HTR-8/SVneo (cell line): ENCODE measurements around the gene CUEDC1.
A peak's percentile ranks its signal among the peaks of the same experiment; 100 is the strongest.

Experiments
- DNase-seq: peaks from one replicate; pipeline ENCODE4 v3.0.0; 2011; ENCODE audit warnings: low spot score, mixed read lengths; ENCODE audit not compliant: insufficient read length
- FAIRE-seq: peaks from 2 replicates; lab custom pipeline; 2011; peaks lifted over from hg19 to GRCh38; lab: Jason Lieb, UNC

Gene CUEDC1, protein sequence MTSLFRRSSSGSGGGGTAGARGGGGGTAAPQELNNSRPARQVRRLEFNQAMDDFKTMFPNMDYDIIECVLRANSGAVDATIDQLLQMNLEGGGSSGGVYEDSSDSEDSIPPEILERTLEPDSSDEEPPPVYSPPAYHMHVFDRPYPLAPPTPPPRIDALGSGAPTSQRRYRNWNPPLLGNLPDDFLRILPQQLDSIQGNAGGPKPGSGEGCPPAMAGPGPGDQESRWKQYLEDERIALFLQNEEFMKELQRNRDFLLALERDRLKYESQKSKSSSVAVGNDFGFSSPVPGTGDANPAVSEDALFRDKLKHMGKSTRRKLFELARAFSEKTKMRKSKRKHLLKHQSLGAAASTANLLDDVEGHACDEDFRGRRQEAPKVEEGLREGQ

DNA sequence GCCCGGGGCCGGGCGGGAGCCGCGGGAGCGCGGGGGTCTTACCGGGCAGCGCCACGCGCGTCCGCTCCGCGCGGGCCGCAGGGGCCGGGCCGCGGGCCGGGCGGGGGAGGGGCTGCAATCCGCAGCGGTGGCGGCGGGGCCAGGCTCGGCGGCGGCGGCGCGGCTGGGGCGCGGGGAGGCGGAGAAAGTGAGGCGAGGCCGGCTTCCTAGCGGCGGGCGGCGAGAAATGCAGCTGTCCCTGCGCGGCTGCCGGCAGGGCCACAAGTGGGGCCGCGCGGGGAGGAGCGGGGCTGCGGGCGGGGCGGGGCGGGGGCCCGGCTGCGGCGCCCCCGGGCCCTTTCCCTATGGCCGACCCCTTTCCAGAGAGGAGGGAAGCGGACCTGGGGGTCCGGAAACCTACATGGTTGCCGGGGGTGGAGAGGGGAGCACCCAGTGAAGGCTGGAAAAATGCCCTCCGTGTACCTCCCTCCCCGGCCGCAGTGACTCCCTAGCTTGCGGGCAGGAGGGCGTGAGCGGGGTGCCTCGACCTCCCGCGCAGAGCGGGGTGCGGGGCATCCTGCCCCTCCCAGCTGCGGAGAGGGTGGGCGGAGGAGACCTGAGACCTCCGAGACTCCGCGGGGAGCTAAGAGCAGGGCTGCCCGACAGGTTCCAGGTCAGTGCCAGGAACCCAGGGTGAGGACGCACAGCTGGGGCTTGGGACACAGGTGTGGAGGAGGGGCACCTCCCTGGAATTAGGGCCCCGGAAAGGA is at the start of gene CUEDC1:
TSS of gene CUEDC1 (minus strand) at position 230 of the 749 bp plus-strand sequence. CDS start 69,848 bp downstream, outside the sequence.
- FAIRE-seq, result peak; percentile 86

GRCh38 chr17:58004060-58004459 is 48.8 kb upstream of the CUEDC1 start:
- no peak for DNase-seq
- no peak for FAIRE-seq

More for the DNA sequence above, at the start of gene CUEDC1:
- DNase-seq, result peak; percentile 79

GRCh38 chr17:58002973-58003372 is 47.8 kb upstream of the CUEDC1 start:
- FAIRE-seq (no peak), DNase-seq (no peak)

- DNase-seq (no peak), FAIRE-seq (no peak)
Measured at GRCh38 chr17:58002154-58002948, 47.1 kb upstream of the CUEDC1 start.

DNA sequence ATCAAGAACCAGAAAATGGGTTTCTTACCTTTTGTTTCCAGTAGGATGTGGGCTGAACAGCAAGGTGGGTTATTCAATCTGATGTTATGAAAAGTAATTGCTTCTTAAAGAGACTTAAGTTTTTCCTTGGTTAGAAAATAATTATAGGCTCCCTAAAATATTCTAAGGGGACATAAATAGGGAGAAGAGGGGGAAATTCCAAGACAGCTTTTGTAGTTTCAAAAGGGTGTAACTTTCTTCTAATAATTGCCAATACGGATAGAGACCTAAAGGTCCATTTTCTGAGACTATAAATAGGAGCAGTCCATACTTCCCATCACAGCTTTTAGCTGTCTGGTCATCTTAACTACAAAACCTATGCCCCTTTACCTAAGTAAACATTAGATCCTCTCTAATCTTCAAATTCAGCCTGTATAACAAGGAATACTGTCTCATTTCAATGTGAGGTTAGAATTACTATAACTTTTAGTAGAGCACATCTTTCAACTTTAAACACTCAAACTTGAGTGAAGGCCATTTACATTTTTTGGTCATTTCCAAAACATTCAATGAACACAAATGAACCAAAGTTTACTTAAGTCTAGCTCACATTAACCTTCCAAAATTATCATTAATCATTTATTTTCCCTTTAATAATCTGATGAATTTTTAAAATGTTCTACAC is 46.4 kb upstream of the CUEDC1 start:
- DNase-seq (no peak), FAIRE-seq (no peak)

GRCh38 chr17:57999496-58000017 is 44.3 kb upstream of the CUEDC1 start:
- FAIRE-seq, result no peak

DNA sequence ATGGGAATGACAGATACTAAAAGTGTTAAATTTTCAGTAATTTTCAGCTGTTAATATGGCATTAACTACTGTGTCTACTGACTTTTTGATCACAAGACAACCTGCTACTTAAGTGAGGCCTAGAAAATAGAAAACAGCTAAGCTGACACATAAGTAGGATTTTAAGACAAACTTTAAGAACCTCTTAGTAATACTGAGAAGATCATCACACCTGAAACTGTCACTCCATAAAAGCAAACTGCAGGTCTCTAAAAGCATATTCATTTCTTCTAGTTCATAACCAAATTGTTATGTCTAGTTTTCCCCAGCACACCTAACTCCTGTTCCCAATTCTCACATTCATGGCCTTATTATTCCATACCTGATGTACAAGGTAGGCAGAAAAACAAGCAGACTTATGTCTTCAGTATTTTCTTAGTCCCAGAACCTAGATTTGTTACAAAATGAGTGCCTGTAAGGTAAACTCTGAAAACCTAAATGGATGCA is 43.8 kb upstream of the CUEDC1 start:
- FAIRE-seq, result no peak
- no peak for DNase-seq

More at GRCh38 chr17:57999496-58000017, 44.3 kb upstream of the CUEDC1 start:
- DNase-seq, result peak; percentile 56

DNA sequence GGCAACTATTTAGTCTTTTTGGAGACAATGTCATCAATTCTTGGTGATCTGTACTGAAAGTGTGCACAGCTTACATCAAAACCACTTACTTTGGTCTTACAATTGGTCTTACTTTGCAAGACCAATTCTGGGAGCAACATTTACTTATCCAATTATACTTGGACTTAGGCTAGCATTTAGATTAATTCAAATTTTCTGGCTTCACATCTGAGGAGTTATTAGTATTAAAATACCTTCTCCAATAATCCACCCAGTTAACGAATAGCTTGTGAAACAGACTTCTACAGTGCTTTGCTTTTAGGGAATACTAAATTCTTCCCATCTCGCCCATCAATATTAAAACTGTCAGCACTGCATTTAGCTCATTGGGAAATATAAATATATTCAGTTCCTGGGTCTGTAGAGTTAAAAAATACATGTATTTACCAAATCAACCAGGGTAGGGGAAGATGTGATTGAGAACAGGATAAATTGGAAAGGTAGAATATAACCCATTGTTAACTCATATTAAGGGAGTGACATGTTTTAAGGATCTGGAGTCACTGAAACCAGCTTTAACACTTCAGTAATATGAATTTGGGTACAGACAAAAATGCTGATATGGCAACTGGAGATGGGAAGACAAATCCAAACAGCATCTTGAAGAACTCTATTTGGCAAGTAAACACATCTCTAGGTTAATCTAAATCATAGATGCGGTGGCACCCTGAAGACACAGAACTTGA is 42.0 kb upstream of the CUEDC1 start:
- FAIRE-seq, result no peak
- DNase-seq, result no peak

DNA sequence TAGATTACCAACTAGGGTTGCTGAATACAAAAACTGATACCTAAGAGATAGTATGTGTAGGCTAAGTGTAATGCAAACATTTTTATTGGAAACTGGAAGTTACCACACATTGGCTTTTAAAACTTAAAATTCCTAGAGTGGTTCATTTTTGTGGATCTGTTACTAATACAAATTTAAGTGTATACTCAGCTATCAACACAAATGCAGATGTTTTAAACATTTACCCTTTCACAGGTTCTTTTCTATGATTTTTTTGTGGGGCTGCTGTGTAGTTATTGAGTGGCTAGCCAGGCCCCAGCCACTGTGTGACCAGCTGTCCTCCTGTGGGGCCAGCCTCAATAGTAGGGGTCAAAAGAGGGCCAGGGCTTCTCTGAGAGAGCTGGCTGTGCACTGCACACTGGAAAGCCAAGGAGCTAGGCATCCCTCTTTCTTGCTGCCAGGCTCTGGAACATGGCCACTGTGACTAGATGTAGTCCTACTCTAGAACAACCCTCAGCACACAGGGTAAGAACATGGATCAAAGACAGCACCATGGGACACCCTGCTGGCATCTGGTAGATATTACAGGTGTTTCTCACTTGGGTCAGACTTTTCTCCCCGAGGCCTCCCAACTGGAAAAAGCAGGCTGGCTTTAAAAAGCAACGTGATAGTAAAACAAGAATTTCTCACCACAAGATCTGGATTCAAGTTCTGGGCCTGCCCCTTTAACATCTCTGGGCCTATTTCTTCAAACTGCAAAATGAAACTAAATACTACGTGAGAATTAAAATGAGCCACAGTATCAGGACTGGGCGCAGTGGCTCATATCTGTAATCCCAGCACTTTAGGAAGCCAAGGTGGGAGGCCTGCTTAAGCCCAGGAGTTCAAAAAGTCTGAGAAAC is 40.1 kb upstream of the CUEDC1 start:
- FAIRE-seq (peak; percentile 69), DNase-seq (peak; percentile 88)

DNA sequence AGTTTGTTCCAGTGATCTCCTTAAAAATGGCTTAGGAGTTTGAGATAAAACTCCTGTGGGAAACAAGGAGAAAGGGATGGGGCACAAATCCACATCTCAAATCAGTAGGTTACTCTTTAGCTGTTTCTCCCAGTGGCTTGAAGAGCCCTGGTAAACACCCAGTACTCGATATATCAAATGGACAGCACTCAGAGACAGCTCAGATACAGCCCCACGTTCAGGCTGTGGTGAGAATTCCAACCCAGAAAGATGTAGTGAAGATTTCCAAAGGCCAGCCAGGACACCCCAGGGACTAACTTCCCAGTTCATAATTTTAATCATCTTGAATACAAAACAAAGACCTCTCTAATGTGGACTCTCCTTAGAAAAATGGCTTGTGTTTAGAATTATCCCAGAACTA is 39.2 kb upstream of the CUEDC1 start:
- DNase-seq (no peak), FAIRE-seq (no peak)

GRCh38 chr17:57993471-57994365 is 38.5 kb upstream of the CUEDC1 start:
- FAIRE-seq (no peak), DNase-seq (no peak)

DNA sequence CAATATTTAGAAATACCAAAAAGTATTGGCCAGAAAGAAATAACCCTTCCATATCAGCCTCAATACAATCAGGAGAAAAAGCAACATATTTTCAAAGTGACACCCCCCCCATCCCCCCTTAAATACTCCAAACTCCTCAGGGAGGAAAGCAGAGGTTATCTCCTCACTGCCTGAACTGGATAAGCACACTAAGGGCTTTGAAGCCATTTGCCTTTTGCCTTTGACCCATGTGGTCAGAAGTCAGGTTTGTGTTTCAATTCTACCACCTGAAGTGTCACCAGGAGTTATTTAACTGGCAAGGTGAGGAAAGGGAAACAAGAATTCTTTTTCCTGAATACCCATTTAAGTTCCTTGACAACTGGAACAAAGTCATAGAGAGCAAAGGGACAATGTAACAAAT is 36.3 kb upstream of the CUEDC1 start:
- DNase-seq, result no peak
- no peak for FAIRE-seq

DNA sequence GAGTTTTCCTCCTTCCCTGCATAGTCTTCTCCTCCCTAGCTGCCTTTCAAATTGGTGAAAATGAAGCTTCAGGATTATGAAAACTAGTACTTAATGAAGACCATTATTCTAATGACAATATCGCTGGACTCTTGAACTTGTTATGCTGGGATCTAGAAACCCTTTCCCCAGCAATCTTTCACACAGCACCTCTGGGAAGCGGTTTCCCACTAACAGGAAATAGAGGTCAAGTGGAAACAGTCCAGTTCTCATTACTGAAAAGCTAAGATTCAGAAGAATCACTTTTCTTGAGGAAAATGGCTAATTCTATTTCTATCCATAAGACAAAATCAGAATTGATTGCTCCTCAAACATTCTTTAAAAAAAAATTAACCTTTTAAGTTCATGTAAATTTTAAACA is 34.8 kb upstream of the CUEDC1 start:
- DNase-seq, result no peak
- FAIRE-seq, result no peak

DNA sequence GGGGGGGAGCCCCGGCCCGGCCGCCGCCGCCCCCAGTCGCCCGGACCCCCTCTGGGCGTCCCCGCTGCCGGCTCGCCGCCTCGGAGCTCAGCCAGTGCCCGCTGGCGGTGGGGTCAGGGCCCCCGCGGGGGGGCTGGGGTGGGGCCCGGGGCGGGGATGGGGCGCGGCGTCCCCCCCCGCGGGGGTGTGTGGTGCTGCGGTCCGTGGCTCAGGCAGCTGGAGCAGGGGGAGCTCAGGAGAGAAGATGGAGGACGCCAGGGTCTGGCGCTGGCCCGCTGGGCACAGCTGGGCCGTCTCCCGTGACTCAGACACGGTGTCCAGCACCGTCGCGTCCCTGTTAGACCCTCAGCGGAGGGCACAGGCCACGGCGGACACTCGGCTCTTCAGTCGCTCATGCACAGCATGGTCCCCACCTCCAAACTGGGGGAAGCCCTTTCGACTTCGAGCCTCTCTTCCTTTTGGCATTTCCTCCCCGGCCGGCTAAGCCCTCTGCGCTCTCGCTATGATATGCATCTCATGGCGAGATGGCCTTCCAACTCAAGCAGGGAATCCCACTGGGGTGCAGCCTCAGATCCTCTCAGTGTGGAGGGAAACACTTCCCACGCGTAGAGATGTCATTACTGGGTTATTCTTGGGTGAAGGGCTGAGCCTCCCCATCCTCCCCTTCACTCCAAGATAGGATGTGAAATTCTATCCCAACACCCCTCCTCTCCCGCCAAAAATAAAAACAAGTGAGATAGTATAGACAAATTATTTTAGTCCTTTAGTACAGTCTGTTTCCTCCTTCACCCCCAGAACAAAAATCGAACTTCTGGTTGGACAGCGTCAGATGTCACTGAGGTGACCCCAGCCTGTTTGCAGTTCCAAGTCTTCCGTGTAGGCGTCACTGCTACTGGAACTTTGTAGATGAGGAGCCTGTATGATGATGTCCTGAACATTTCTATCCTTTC is 33.4 kb upstream of the CUEDC1 start:
- DNase-seq, result peak; percentile 95

DNA sequence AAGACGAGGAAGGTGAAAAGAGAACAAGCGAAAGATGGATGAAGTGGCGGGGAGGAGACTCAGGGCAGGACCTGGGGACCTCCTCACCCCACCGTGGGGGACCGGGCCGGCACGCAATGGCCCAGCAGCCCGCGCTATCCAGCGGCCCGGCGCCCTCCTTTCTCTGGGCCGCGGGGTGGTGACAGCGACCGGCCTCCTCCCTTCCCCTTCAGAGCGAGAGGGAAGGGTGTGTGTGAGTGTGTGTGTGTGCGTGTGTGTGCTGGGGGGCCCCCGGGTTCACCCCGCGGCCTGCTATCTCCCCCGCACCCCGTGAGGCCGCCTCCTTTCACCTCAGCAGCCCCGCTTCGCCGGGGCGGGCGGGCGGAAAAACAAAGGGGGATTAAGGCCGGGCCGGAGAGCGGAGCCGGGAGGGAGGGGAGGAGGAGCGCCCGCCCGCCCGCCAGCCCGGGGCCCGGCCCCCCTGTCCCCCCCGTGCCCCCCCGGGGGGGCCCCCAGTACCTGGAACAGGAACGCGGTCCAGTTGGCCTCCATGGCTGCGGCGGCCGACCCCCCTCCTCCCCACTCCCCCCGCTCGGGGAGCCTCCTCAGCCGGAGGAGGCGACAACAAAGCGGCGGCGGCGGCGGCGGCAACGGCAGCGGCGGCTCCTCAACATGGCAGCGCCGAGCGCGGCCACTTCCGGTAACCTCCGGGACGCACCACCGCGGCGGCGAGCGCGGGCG is 32.5 kb upstream of the CUEDC1 start, which contains the start of gene VEZF1:
TSS of gene VEZF1 (minus strand) at position 674 of the 720 bp plus-strand sequence. CDS start at position 531, 143 bp downstream.
- FAIRE-seq (peak; percentile 80), DNase-seq (peak; percentile 70)

More for the DNA sequence above, 33.4 kb upstream of the CUEDC1 start:
- FAIRE-seq, result peak; percentile 95
